K562 (cell line): ENCODE measurements around the gene DGUOK. TPM values are rescaled to one million over a fixed set of nuclear protein-coding genes. Genes with fewer than 3 reads are reported as not detected.

Experiments used
- ATAC-seq: fragments of 200-7000 bp; cut with Tn5 transposase; 3 replicates; pipeline ENCODE4 v1.9.1; 2020; ENCODE audit warnings: moderate library complexity
- BruUV-seq: library from RNA; stranded (reverse); fragments of 400-500 nt; replicated peaks from 2 replicates; lab custom pipeline; 2021; lab: Mats Ljungman, UMichigan
- CTCF ChIA-PET: fragments of 300-600 bp; formaldehyde crosslinking; extraction: SDS; loops from one replicate; lab custom pipeline; 2021; ENCODE audit warnings: low intra/inter-chr PET ratio; lab: Yijun Ruan, JAX
- POLR2A ChIA-PET: fragments of 300-600, 350-650 bp; sonication (Branson Sonifier 250); formaldehyde crosslinking; extraction: SDS; loops from one replicate; lab custom pipeline; 2021; ENCODE audit warnings: antibody characterized with exemption, inconsistent platforms; lab: Yijun Ruan, JAX
- DNase-seq, 4 experiments: peaks; one replicate each; pipeline versions ENCODE4 v3.0.0 to v3.0.0-alpha.2; 2011 to 2018; ENCODE audit warnings: low spot score in 3 of 4, mixed read lengths in 3 of 4; ENCODE audit errors: extremely low read depth in 1 of 4
- FAIRE-seq: peaks from 2 replicates; lab custom pipeline; 2011; peaks lifted over from hg19 to GRCh38; lab: Jason Lieb, UNC
- H2AFZ ChIP-seq: 2 replicates; pipeline ENCODE4 v1.6.0; 2011; ENCODE audit warnings: low read depth, low read length, control low read depth, inconsistent platforms
- H3K27ac ChIP-seq: fragments of 200-600 bp; 3 replicates; pipeline ENCODE4 v1.8.0; 2011; ENCODE audit warnings: low read depth, mild to moderate bottlenecking, control low read depth, inconsistent platforms, low read length, moderate library complexity, mixed read lengths; ENCODE audit errors: extremely low read depth
- H3K27me3 ChIP-seq, 2 experiments: fragments of 300-600 bp in 1 of 2; 2 replicates in 1 of 2; 3 replicates in 1 of 2; pipeline versions ENCODE4 v1.6.0 to v1.8.0; 2011; ENCODE audit warnings: inconsistent platforms in 2 of 2, low read length in 2 of 2, mild to moderate bottlenecking in 1 of 2, mixed read lengths in 1 of 2, moderate library complexity in 1 of 2; ENCODE audit not compliant: control insufficient read depth in 2 of 2, insufficient read depth in 2 of 2
- H3K36me3 ChIP-seq: fragments of 300-600 bp; 3 replicates; pipeline ENCODE4 v1.8.0; 2011; ENCODE audit warnings: mild to moderate bottlenecking, low read length, inconsistent platforms; ENCODE audit not compliant: control insufficient read depth, insufficient read depth
- H3K4me1 ChIP-seq, 2 experiments: fragments of 200-600 bp in 1 of 2; replicated peaks in 1 of 2; 2 replicates in 1 of 2; 3 replicates in 1 of 2; pipeline versions ENCODE4 v1.5.1 to v1.8.0; 2011; ENCODE audit warnings: inconsistent platforms in 2 of 2, low read length in 2 of 2, mild to moderate bottlenecking in 1 of 2, mixed read lengths in 1 of 2, moderate library complexity in 1 of 2; ENCODE audit not compliant: control insufficient read depth in 2 of 2, insufficient read depth in 2 of 2
- H3K4me2 ChIP-seq: 2 replicates; pipeline ENCODE4 v1.6.1; 2011; ENCODE audit warnings: low read length, control low read depth, inconsistent platforms, mixed read lengths; ENCODE audit not compliant: insufficient read depth
- H3K4me3 ChIP-seq: fragments of 200-600 bp; sonication (generic), shearing (Covaris generic); 2 replicates; pipeline ENCODE4 v1.5.1; 2016; ENCODE audit warnings: control low read depth, inconsistent platforms
- H3K79me2 ChIP-seq: fragments of 200-600 bp; 3 replicates; pipeline ENCODE4 v1.8.0; 2011; ENCODE audit warnings: low read length, inconsistent platforms; ENCODE audit not compliant: control insufficient read depth, insufficient read depth
- H3K9ac ChIP-seq, 2 experiments: 2 replicates each; pipeline versions ENCODE4 v1.6.0 to v1.6.1; 2011; ENCODE audit warnings: low read depth in 2 of 2, low read length in 2 of 2, control low read depth in 1 of 2, inconsistent platforms in 1 of 2, mild to moderate bottlenecking in 1 of 2, mixed read lengths in 1 of 2; ENCODE audit not compliant: insufficient read depth in 1 of 2
- H3K9me1 ChIP-seq: one replicate; pipeline ENCODE4 v1.6.0; 2011; ENCODE audit warnings: inconsistent platforms, mild to moderate bottlenecking, low read length, moderate library complexity; ENCODE audit not compliant: control insufficient read depth, insufficient read depth
- H3K9me3 ChIP-seq: replicated peaks from 2 replicates; pipeline ENCODE4 v1.5.1; 2011; ENCODE audit warnings: low read depth, low read length, inconsistent platforms; ENCODE audit not compliant: control insufficient read depth, insufficient read depth
- H4K20me1 ChIP-seq: replicated peaks from 2 replicates; pipeline ENCODE4 v1.6.1; 2011; ENCODE audit warnings: low read length, inconsistent platforms, mixed read lengths; ENCODE audit not compliant: control insufficient read depth, insufficient read depth
- ARID4B ChIP-seq: sonication (generic); formaldehyde crosslinking; IDR thresholded peaks from 2 replicates; pipeline ENCODE4 v1.8.0; 2022; ENCODE audit warnings: mild to moderate bottlenecking, missing genetic modification reagents
- CREB1 ChIP-seq, 2 experiments: sonication (generic) in 1 of 2; formaldehyde crosslinking in 1 of 2; IDR thresholded peaks; 2 replicates each; pipeline versions ENCODE4 v1.6.1 to v1.8.0; 2012 to 2022; ENCODE audit warnings: inconsistent platforms in 1 of 2, mild to moderate bottlenecking in 1 of 2, missing genetic modification reagents in 1 of 2, moderate library complexity in 1 of 2
- EP400 ChIP-seq: fragments of 450-650 bp; IDR thresholded peaks from 2 replicates; pipeline ENCODE4 v1.6.1; 2017; ENCODE audit warnings: antibody characterized with exemption, mild to moderate bottlenecking, moderate library complexity
- HBP1 ChIP-seq: fragments of 450-650 bp; formaldehyde crosslinking; IDR thresholded peaks from 2 replicates; pipeline ENCODE4 v1.4.0; 2022; ENCODE audit warnings: missing genetic modification characterization
- KDM4B ChIP-seq, 2 experiments: fragments of 450-650 bp in 1 of 2; sonication (generic) in 1 of 2; IDR thresholded peaks; 2 replicates each; pipeline ENCODE4 v1.6.1; 2016 to 2017; ENCODE audit warnings: borderline replicate concordance in 2 of 2, antibody characterized with exemption in 1 of 2, low read depth in 1 of 2, mild to moderate bottlenecking in 1 of 2
- SRSF1 ChIP-seq: fragments of 200-400 bp; formaldehyde crosslinking; IDR thresholded peaks from 2 replicates; pipeline ENCODE4 v1.6.1; 2017; ENCODE audit warnings: mild to moderate bottlenecking, low read depth, low read length, moderate library complexity
- TBP ChIP-seq: optimal IDR thresholded peaks from 2 replicates; pipeline ENCODE3; 2011; ENCODE audit warnings: low read depth, low read length, improper control_type of control experiment
- XRCC3 ChIP-seq: fragments of 450-650 bp; IDR thresholded peaks from 2 replicates; pipeline ENCODE4 v1.6.1; 2017; ENCODE audit warnings: mild to moderate bottlenecking, moderate library complexity
- ZBTB7A ChIP-seq: IDR thresholded peaks from 2 replicates; pipeline ENCODE4 v1.6.1; 2011; ENCODE audit warnings: low read depth, mild to moderate bottlenecking, low read length, moderate library complexity, borderline replicate concordance; ENCODE audit not compliant: control insufficient read depth
- ZNF507 ChIP-seq: conservative IDR thresholded peaks from 2 replicates; pipeline ENCODE4 v1.6.1; 2017; ENCODE audit warnings: missing genetic modification characterization, missing compliant biosample characterization
- WGBS: fragments of 100-300 bp; shearing (Covaris generic); methylation state at CpG from one replicate; pipeline ENCODE4 v1.1.6; 2016; ENCODE audit warnings: low coverage, mixed read lengths; ENCODE audit not compliant: insufficient coverage; ENCODE audit errors: missing lambda C conversion rate; 5-methylcytosine and 5-hydroxymethylcytosine counted together
- in situ Hi-C: fragments of 300-500 bp; cut with MboI; formaldehyde crosslinking; loops from 4 replicates; pipeline ENCODE4 v1.15.0; 2018; ENCODE audit warnings: inconsistent platforms, mixed read lengths
- intact Hi-C: fragments of 100-400 bp; cut with micrococcal nuclease; formaldehyde crosslinking; loops from 2 replicates; pipeline ENCODE4 v1.14.2; 2022
- polyA plus RNA-seq, 8 experiments: library from polyadenylated mRNA; depleted of rRNA in 4 of 8; stranded (reverse) in 5 of 8; unstranded in 3 of 8; fragments of >200 nt; fragmentation: Nextera tagmentation in 2 of 8; fragmentation: Illumina TruSeq in 1 of 8; extraction: Ambion mirVana in 2 of 8; extraction: Trizol in 1 of 8; gene quantifications; 2 replicates each; pipeline versions ENCODE4 v1.2.1 to v1.2.3, GENCODE V29; 2011 to 2014; ENCODE audit warnings: inconsistent platforms in 1 of 8, missing spikeins in 1 of 8
- total RNA-seq, 7 experiments: library from RNA; depleted of rRNA in 6 of 7; stranded (reverse); fragments of >200 nt in 6 of 7; fragmentation: Illumina TruSeq in 2 of 7; extraction: Trizol in 2 of 7; gene quantifications; 2 replicates each; pipeline versions ENCODE4 v1.2.1 to v1.2.3, GENCODE V29; 2011 to 2021; ENCODE audit warnings: low replicate concordance in 1 of 7

DGUOK gene
- total and polyA plus RNA-seq, 9 of the 15 experiments (the other 6 are each of a cell fraction or from before 2014, with no cell fraction given), result 67.0 to 288 (median 126) TPM

- TF ChIP-seq SRSF1 (no peak), TBP (peak; percentile 30)
Observed at GRCh38 chr2:73985308-73986084, 58.8 kb downstream of the DGUOK start (continued).

- in situ Hi-C loops (no loop called here), intact Hi-C loops (loop anchor here (10.0 kb wide), 1 partner anchor 161 kb away; the partner anchor contains the start of gene STAMBP)
- H3K4me2 ChIP-seq, result peak overlapping the region; percentile 79
- no peaks in the 10 kb centered on the region for H3K9me3 ChIP-seq
- no peaks in the 10 kb centered on the region for H3K27me3 ChIP-seq
- H4K20me1 ChIP-seq, result peaks cover 24% of the 10 kb centered on the region; the same call in 1 of the 2 replicates
- no peak for FAIRE-seq
- H3K36me3 ChIP-seq, result peaks cover 44% of the 10 kb centered on the region
- ChIA-PET POLR2A (interaction anchor here (0.6 to 4.9 kb wide), 6 partner anchors 11 to 213 kb away, joined by 3 to 23 read pairs (median 10); no protein-coding TSS in a partner anchor), CTCF (interaction anchor here (0.7 to 0.8 kb wide), 2 partner anchors 156 to 306 kb away, joined by 3 read pairs; no protein-coding TSS in a partner anchor)
- peaks cover 63% of the 10 kb centered on the region for H3K79me2 ChIP-seq
- TF ChIP-seq HBP1 (CRISPR knock-in tag) (no peak), XRCC3 (no peak), ARID4B (0 out of 2 replicates have a peak, but pooled peaks have one; percentile 34), ZNF507 (tag) (no peak), ZBTB7A (peak; percentile 33; the same call in 1 of the 2 replicates), CREB1 (IDR thresholded peaks at IDR 0.05) (no peak), CREB1 (CRISPR knock-in tag; IDR thresholded peaks at IDR 0.05) (peak; percentile 39; the same call in 1 of the 2 replicates), EP400 (peak; percentile 7; the same call in 1 of the 2 replicates), KDM4B (IDR thresholded peaks at IDR 0.05; ENCODE audit: borderline replicate concordance in 2 of 2, low read depth in 1 of 2) (no peak)
- H3K4me1 ChIP-seq, result peaks cover 57 to 60% of the 10 kb centered on the region in 2 experiments
- H3K27ac ChIP-seq, result no peak overlapping the region; the same call in 1 of the 3 replicates
- peak overlapping the region; percentile 51; the same call in 1 of the 2 replicates for H3K4me3 ChIP-seq
- H2AFZ ChIP-seq, result peak overlapping the region; percentile 82; the same call in 1 of the 2 replicates
- WGBS, result 71% methylated on average over 13 of the region's 21 CpGs
- H3K9ac ChIP-seq, result peak overlapping the region; percentile 78 to 93
- peaks cover 6% of the 10 kb centered on the region for H3K9me1 ChIP-seq
- ATAC-seq, result no peak
- BruUV-seq, result no TSS peak
- DNase-seq, result no peak
Observed at GRCh38 chr2:73986085-73986681, 59.5 kb downstream of the DGUOK start.
